NB4 (cell line): ENCODE results near the gene DOK6.

Experiments
- DNase-seq: peaks from one replicate; pipeline ENCODE4 v3.0.0; 2010; ENCODE audit warnings: low read depth
- H3K4me3 ChIP-seq: one replicate; pipeline ENCODE4 v1.5.1; 2011; ENCODE audit warnings: mild to moderate bottlenecking, low read depth, low read length, moderate library complexity
- CTCF ChIP-seq: IDR thresholded peaks from one replicate; pipeline ENCODE4 v1.5.1; 2012; ENCODE audit warnings: low read depth, low read length
- MAX ChIP-seq: IDR thresholded peaks from 2 replicates; pipeline ENCODE4 v1.6.1; 2011; ENCODE audit warnings: low read depth, low read length
- MYC ChIP-seq: IDR thresholded peaks from 2 replicates; pipeline ENCODE4 v1.6.1; 2011; ENCODE audit warnings: low read depth, low read length
- POLR2A ChIP-seq: IDR thresholded peaks from 2 replicates; pipeline ENCODE4 v1.6.1; 2011; ENCODE audit warnings: mild to moderate bottlenecking; ENCODE audit not compliant: insufficient read length; ENCODE audit errors: extremely low read depth

DOK6 gene

GRCh38 chr18:69895066-69896047 lies 494.7 kb downstream of the DOK6 start:
- TF ChIP-seq MAX = no peak
- TF ChIP-seq CTCF = no peak
- no peak for TF ChIP-seq MYC
- TF ChIP-seq POLR2A = no peak
- no peak for DNase-seq
- no peak overlapping the region for H3K4me3 ChIP-seq

GRCh38 chr18:69897397-69898108 lies 496.9 kb downstream of the DOK6 start:
- H3K4me3 ChIP-seq = peak overlapping the region; percentile 32
- TF ChIP-seq CTCF = no peak
- no peak for TF ChIP-seq MYC
- no peak for TF ChIP-seq MAX
- TF ChIP-seq POLR2A = no peak
- peak; percentile 43 for DNase-seq

- DNase-seq = peak; percentile 48
- TF ChIP-seq CTCF = no peak
- TF ChIP-seq POLR2A = no peak
- no peak for TF ChIP-seq MYC
- TF ChIP-seq MAX = no peak
- H3K4me3 ChIP-seq = no peak overlapping the region
Measured at GRCh38 chr18:69898241-69898861, 497.7 kb downstream of the DOK6 start.
